ENCODE data around the gene SLF2.

The SLF2 gene

GRCh38 chr10:100942229-100942628, 29.5 kb downstream of the SLF2 start:
- peaks cover 18% of the 10 kb centered on the region for H3K36me3 Mint-ChIP-seq
- H3K27me3 Mint-ChIP-seq: no peaks in the 10 kb centered on the region
- no peak overlapping the region for H3K27ac Mint-ChIP-seq
- no peaks in the 10 kb centered on the region for H3K9me3 Mint-ChIP-seq (ENCODE audit: low read depth)
- peaks cover 15% of the 10 kb centered on the region for H3K4me1 Mint-ChIP-seq (ENCODE audit: low read depth)
- no peak overlapping the region for H3K4me3 Mint-ChIP-seq

- H3K4me1 Mint-ChIP-seq (ENCODE audit: low read depth): peaks cover 15% of the 10 kb centered on the region
- H3K27ac Mint-ChIP-seq: peak overlapping the region; percentile 41
- no peaks in the 10 kb centered on the region for H3K27me3 Mint-ChIP-seq
- H3K36me3 Mint-ChIP-seq: peaks cover 18% of the 10 kb centered on the region
- no peaks in the 10 kb centered on the region for H3K9me3 Mint-ChIP-seq (ENCODE audit: low read depth)
- H3K4me3 Mint-ChIP-seq: no peak overlapping the region
These were observed 30.7 kb downstream of the SLF2 start for GRCh38 chr10:100943508-100943907.

GRCh38 chr10:100945754-100946153, 33.0 kb downstream of the SLF2 start:
- H3K9me3 Mint-ChIP-seq (ENCODE audit: low read depth): no peaks in the 10 kb centered on the region
- no peaks in the 10 kb centered on the region for H3K27me3 Mint-ChIP-seq
- H3K27ac Mint-ChIP-seq: no peak overlapping the region
- H3K4me1 Mint-ChIP-seq (ENCODE audit: low read depth): peaks cover 15% of the 10 kb centered on the region
- H3K36me3 Mint-ChIP-seq: peaks cover 16% of the 10 kb centered on the region
- H3K4me3 Mint-ChIP-seq: no peak overlapping the region

- no peaks in the 10 kb centered on the region for H3K9me3 Mint-ChIP-seq (ENCODE audit: low read depth)
- no peak overlapping the region for H3K27ac Mint-ChIP-seq
- peaks cover 4% of the 10 kb centered on the region for H3K4me1 Mint-ChIP-seq (ENCODE audit: low read depth)
- H3K27me3 Mint-ChIP-seq: no peaks in the 10 kb centered on the region
- peaks cover 2% of the 10 kb centered on the region for H3K36me3 Mint-ChIP-seq
- no peak overlapping the region for H3K4me3 Mint-ChIP-seq
These were observed 36.2 kb downstream of the SLF2 start for GRCh38 chr10:100948916-100949315.

- Mint-ChIP-seq H3K27ac (no peak overlapping the region), H3K36me3 (peaks cover 10% of the 10 kb centered on the region), H3K4me1 (ENCODE audit: low read depth) (peaks cover 4% of the 10 kb centered on the region), H3K9me3 (ENCODE audit: low read depth) (no peaks in the 10 kb centered on the region), H3K27me3 (no peaks in the 10 kb centered on the region), H3K4me3 (no peak overlapping the region)
These were observed 47.5 kb downstream of the SLF2 start for GRCh38 chr10:100960251-100960650.

DNA sequence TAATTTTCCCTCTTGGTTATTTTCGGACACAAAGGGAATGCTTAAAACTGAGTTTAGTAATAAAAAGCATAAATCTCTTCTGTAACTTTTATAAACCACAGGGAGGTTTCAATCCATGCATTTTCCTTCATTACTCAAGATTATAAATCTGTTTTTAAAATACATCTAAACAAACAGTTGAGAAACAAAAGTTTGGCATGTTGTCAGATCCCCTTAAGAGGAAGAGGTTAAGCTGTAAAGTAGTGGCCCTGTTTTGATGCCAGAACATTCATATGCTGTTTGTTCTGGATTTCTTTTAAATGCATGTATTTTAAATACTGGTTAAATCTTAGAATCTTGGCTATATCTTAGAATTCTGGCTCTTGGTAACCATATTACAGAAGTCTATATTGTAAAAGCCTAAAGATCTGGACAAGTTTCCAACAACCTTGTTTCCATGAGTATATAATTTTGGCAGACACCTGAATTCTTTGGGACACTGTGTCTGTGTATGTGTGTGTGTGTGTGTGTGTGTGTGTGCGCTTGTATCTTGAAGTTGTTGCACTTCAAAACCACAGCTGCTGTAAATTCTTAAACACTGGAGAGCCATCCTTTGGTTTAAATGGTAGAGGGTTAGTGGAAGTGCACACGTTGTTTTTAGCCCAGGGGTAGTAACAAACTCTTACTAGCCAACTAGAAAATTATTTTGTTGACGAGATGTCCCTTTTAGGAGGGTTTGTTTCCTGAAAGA, 49.8 kb downstream of the SLF2 start:
- Mint-ChIP-seq H3K4me3 (no peak overlapping the region), H3K27me3 (no peaks in the 10 kb centered on the region), H3K4me1 (ENCODE audit: low read depth) (no peaks in the 10 kb centered on the region), H3K9me3 (ENCODE audit: low read depth) (no peaks in the 10 kb centered on the region), H3K27ac (no peak overlapping the region), H3K36me3 (peaks cover 6% of the 10 kb centered on the region)

DNA sequence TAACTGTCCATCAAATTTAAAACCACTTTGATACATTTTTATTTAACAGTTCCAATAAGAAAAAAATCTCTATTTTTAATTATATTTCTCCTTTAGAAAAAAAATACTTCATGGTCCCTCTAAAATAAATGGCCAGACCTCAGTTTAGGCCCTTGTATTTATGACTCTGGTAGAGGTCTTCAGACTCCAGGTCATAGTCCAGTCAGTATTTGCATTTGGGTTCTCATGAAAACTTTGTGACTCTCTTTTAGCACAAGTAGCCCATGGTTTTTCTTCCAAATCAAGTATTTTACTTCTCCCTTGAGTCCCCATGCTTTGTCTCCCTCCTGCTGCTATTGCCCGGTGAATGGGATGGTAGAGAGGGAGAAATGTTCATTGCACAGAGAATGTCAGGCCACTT, 51.1 kb downstream of the SLF2 start:
- Mint-ChIP-seq H3K4me3 (no peak overlapping the region), H3K27me3 (no peaks in the 10 kb centered on the region), H3K36me3 (peaks cover 4% of the 10 kb centered on the region), H3K9me3 (ENCODE audit: low read depth) (no peaks in the 10 kb centered on the region), H3K4me1 (ENCODE audit: low read depth) (peaks cover 6% of the 10 kb centered on the region), H3K27ac (no peak overlapping the region)

DNA sequence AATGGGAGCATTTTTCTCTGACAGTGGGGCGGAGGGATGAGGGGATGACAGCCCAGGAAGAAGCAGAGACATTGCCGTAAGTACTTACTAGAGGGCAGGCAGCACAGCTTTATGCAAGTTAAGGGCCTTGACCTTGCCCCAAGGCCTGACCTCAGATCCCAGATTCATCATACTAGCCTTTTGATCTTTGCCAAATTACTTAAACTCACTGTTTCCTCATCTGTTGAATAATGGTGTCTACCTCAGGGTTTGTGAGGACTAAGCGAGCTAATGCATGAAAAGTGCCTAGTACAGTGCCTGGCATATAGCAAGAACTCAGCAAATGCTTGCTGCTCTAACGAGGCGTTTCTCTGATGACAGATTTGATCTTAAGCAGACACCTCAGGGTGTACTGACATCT, 53.1 kb downstream of the SLF2 start:
- Mint-ChIP-seq H3K27me3 (no peaks in the 10 kb centered on the region), H3K27ac (no peak overlapping the region), H3K4me1 (ENCODE audit: low read depth) (peaks cover 6% of the 10 kb centered on the region), H3K4me3 (no peak overlapping the region), H3K9me3 (ENCODE audit: low read depth) (no peaks in the 10 kb centered on the region), H3K36me3 (no peaks in the 10 kb centered on the region)

DNA sequence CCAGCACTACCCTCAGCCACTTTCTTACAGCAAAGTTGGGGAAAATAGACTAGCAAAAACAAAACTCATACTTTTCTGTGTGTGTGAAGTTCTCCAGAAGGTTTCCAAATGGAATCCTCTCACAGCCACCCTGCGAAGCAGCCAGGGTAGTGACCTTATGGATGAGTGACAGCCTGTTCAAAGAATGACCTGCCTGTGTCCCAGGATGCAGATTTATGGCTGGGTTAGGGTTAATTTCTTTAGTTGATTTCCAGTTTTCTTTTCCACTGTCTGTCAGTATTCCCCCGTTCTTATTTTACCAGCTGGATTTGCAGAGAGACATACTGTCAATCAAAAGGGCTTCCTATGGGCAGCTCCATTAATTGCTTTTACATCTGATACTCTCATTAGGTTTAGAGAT, 54.1 kb downstream of the SLF2 start:
- Mint-ChIP-seq H3K36me3 (no peaks in the 10 kb centered on the region), H3K4me3 (no peak overlapping the region), H3K27me3 (no peaks in the 10 kb centered on the region), H3K27ac (no peak overlapping the region), H3K4me1 (ENCODE audit: low read depth) (peaks cover 6% of the 10 kb centered on the region), H3K9me3 (ENCODE audit: low read depth) (no peaks in the 10 kb centered on the region)

GRCh38 chr10:100967332-100967731, 54.6 kb downstream of the SLF2 start:
- no peak overlapping the region for H3K27ac Mint-ChIP-seq
- peaks cover 6% of the 10 kb centered on the region for H3K4me1 Mint-ChIP-seq (ENCODE audit: low read depth)
- H3K36me3 Mint-ChIP-seq: no peaks in the 10 kb centered on the region
- no peaks in the 10 kb centered on the region for H3K9me3 Mint-ChIP-seq (ENCODE audit: low read depth)
- H3K27me3 Mint-ChIP-seq: no peaks in the 10 kb centered on the region
- H3K4me3 Mint-ChIP-seq: no peak overlapping the region

DNA sequence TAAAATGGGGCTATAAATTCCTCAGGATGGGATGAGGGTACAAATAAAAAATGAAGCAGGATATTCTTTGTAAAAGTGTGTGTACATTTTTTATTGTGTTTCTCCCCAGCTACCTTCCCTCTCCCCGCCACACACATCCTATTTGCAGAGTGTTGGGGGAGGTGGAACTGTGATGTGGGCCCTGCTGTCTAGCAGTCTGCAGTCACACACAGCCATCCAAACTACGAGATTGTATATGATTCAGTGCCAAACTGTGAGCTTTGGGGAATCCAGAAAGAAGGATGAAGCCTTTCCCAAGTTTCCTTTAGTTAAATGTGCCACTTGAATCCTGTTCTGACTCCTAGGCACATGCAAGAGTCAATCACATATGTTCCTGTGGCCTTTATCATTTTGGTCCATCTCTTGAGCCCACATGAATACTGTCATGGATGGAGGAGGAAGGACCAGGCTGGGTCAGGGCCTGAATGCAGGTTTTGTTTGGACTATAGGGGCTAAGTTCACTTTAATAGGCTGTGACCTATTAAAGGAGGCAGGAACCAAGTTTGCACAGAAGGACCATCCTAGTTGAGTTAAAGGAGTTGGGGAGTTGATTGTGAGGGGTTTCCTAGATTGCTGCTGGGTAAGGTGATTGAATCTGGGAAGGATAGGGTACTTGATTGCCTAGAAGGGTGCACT, 55.4 kb downstream of the SLF2 start:
- H3K9me3 Mint-ChIP-seq (ENCODE audit: low read depth): no peaks in the 10 kb centered on the region
- peak overlapping the region; percentile 75 for H3K4me3 Mint-ChIP-seq
- H3K27ac Mint-ChIP-seq: no peak overlapping the region

DNA sequence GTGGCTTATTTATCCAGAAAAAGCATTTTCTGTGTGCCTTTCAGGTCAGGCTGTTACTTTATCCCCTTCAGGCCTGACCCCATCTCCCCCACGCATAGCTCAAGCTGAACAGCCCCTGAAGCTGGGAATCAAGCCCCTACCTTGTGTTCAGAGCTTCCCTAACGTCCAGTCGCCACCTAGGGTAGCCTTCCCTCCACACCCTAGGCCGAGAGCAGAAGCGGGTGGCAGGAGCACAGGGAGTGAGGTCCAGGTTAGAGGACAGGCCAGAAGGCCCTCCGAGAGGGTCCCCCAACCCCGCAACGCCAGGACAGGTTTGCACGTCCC, 56.1 kb downstream of the SLF2 start:
- Mint-ChIP-seq H3K4me3 (peak overlapping the region; percentile 75), H3K9me3 (ENCODE audit: low read depth) (no peaks in the 10 kb centered on the region), H3K27me3 (no peaks in the 10 kb centered on the region), H3K4me1 (ENCODE audit: low read depth) (peaks cover 6% of the 10 kb centered on the region), H3K36me3 (no peaks in the 10 kb centered on the region), H3K27ac (no peak overlapping the region)

More for the DNA sequence above, 55.4 kb downstream of the SLF2 start:
- peaks cover 6% of the 10 kb centered on the region for H3K4me1 Mint-ChIP-seq (ENCODE audit: low read depth)
- H3K36me3 Mint-ChIP-seq: no peaks in the 10 kb centered on the region
- H3K27me3 Mint-ChIP-seq: no peaks in the 10 kb centered on the region

GRCh38 chr10:100969187-100970075, 56.7 kb downstream of the SLF2 start, which contains the start of gene SEMA4G:
TSS of gene SEMA4G (plus strand) at chr10:100969504. CDS start at chr10:100972913, 3,409 bp downstream.
- Mint-ChIP-seq H3K27me3 (no peaks in the 10 kb centered on the region), H3K4me3 (peak within 1 kb of the TSS; percentile 75), H3K36me3 (no peaks in the 10 kb centered on the region), H3K9me3 (ENCODE audit: low read depth) (no peaks in the 10 kb centered on the region), H3K27ac (no peak within 1 kb of the TSS), H3K4me1 (ENCODE audit: low read depth) (peaks cover 6% of the 10 kb centered on the region)

GRCh38 chr10:100970076-100970913, 57.5 kb downstream of the SLF2 start:
- H3K27ac Mint-ChIP-seq: no peak overlapping the region
- H3K27me3 Mint-ChIP-seq: no peaks in the 10 kb centered on the region
- peak overlapping the region; percentile 70 for H3K4me3 Mint-ChIP-seq
- peaks cover 6% of the 10 kb centered on the region for H3K4me1 Mint-ChIP-seq (ENCODE audit: low read depth)
- no peaks in the 10 kb centered on the region for H3K36me3 Mint-ChIP-seq
- H3K9me3 Mint-ChIP-seq (ENCODE audit: low read depth): no peaks in the 10 kb centered on the region

All from activated naive CD8-positive, alpha-beta T cell (primary cell).